SH-SY5Y (cell line): ENCODE data around the gene PRSS38.

Experiments used
- GATA2 ChIP-seq: IDR thresholded peaks from 2 replicates; pipeline ENCODE4 v1.6.1; 2011; ENCODE audit warnings: mild to moderate bottlenecking, low read depth, low read length
- GATA3 ChIP-seq: IDR thresholded peaks from 2 replicates; pipeline ENCODE4 v1.6.1; 2011; ENCODE audit warnings: low read depth, mild to moderate bottlenecking, low read length, moderate library complexity

GRCh38 chr1:227773558-227773957 lies 41.9 kb upstream of the PRSS38 start:
- TF ChIP-seq GATA2: no peak
- TF ChIP-seq GATA3: no peak
